Measurements from ENCODE around the gene A3GALT2.

- TF ChIP-seq, protein P1, sequence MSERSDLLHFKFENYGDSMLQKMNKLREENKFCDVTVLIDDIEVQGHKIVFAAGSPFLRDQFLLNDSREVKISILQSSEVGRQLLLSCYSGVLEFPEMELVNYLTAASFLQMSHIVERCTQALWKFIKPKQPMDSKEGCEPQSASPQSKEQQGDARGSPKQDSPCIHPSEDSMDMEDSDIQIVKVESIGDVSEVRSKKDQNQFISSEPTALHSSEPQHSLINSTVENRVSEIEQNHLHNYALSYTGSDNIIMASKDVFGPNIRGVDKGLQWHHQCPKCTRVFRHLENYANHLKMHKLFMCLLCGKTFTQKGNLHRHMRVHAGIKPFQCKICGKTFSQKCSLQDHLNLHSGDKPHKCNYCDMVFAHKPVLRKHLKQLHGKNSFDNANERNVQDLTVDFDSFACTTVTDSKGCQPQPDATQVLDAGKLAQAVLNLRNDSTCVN (tag by site-specific recombination; optimal IDR thresholded peaks at IDR 0.05), result no peak
- TF ChIP-seq PRDM1 (tag by site-specific recombination; IDR thresholded peaks at IDR 0.05), result no peak
- no peak for TF ChIP-seq ZNF394 (tag by site-specific recombination; IDR thresholded peaks at IDR 0.05; ENCODE audit: borderline replicate concordance)
- TF ChIP-seq, protein P2, sequence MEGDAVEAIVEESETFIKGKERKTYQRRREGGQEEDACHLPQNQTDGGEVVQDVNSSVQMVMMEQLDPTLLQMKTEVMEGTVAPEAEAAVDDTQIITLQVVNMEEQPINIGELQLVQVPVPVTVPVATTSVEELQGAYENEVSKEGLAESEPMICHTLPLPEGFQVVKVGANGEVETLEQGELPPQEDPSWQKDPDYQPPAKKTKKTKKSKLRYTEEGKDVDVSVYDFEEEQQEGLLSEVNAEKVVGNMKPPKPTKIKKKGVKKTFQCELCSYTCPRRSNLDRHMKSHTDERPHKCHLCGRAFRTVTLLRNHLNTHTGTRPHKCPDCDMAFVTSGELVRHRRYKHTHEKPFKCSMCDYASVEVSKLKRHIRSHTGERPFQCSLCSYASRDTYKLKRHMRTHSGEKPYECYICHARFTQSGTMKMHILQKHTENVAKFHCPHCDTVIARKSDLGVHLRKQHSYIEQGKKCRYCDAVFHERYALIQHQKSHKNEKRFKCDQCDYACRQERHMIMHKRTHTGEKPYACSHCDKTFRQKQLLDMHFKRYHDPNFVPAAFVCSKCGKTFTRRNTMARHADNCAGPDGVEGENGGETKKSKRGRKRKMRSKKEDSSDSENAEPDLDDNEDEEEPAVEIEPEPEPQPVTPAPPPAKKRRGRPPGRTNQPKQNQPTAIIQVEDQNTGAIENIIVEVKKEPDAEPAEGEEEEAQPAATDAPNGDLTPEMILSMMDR (tag by site-specific recombination; IDR thresholded peaks at IDR 0.05), result peak; percentile 76
- TF ChIP-seq ZNF416 (tag by site-specific recombination; IDR thresholded peaks at IDR 0.05), result no peak
- TF ChIP-seq SCRT2 (tag by site-specific recombination; IDR thresholded peaks at IDR 0.05), result peak; percentile 83
Measured at GRCh38 chr1:33298623-33299277, 22.1 kb downstream of the A3GALT2 start.
